ENCODE measurements around the gene KRTAP10-11.
"Not testable (repeated sequence)": the region's sequence is repeated elsewhere in the genome, so short reads cannot be mapped to it uniquely, and the experiment has no call there.

GRCh38 chr21:44627831-44628233 lies 18.4 kb upstream of the KRTAP10-11 start:
- TF ChIP-seq EZH2, CTCF, EZH2phosphoT487 (IDR thresholded peaks at IDR 0.05): not testable (repeated sequence)
